Keratinocyte (primary cell): ENCODE measurements around the gene LCE1C.

Experiments used
- EZH2 ChIP-seq: IDR thresholded peaks from one replicate; pipeline ENCODE4 v1.6.1; 2012; ENCODE audit warnings: inconsistent platforms, mild to moderate bottlenecking, low read length, moderate library complexity
- TF ChIP-seq, protein P1 (sequence below), 3 experiments: IDR thresholded peaks in 1 of 3; conservative IDR thresholded peaks in 1 of 3; optimal IDR thresholded peaks in 1 of 3; 2 replicates in 2 of 3; 3 replicates in 1 of 3; pipeline versions ENCODE3 to v1.5.1; 2011; ENCODE audit warnings: low read length in 3 of 3, mild to moderate bottlenecking in 3 of 3, moderate library complexity in 2 of 3, control low read depth in 1 of 3, inconsistent platforms in 1 of 3; ENCODE audit not compliant: insufficient read depth in 2 of 3; ENCODE audit errors: extremely low read depth in 1 of 3

DNA sequence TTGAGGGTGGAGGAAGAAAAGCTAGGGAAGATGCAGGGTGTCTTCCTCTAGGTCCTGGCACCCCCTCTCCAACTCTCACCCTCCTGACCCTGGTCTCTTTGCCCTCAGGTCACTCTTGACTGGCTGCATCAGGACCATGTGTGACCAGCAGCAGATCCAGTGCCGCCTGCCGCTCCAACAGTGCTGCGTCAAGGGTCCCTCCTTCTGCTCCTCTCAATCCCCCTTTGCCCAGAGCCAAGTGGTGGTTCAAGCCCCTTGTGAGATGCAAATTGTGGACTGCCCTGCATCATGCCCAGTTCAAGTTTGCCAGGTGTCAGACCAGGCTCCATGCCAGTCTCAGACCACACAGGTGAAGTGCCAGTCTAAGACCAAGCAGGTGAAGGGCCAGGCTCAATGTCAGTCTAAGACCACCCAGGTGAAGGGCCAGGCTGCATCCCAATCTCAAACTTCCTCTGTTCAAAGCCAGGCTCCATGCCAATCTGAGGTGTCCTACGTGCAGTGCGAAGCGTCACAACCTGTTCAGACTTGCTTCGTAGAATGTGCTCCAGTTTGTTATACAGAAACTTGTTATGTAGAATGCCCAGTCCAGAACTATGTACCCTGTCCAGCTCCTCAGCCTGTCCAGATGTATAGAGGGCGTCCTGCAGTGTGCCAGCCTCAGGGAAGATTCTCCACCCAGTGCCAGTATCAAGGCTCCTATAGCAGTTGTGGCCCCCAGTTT, 46.8 kb downstream of the LCE1C start:
- TF ChIP-seq, protein P1, sequence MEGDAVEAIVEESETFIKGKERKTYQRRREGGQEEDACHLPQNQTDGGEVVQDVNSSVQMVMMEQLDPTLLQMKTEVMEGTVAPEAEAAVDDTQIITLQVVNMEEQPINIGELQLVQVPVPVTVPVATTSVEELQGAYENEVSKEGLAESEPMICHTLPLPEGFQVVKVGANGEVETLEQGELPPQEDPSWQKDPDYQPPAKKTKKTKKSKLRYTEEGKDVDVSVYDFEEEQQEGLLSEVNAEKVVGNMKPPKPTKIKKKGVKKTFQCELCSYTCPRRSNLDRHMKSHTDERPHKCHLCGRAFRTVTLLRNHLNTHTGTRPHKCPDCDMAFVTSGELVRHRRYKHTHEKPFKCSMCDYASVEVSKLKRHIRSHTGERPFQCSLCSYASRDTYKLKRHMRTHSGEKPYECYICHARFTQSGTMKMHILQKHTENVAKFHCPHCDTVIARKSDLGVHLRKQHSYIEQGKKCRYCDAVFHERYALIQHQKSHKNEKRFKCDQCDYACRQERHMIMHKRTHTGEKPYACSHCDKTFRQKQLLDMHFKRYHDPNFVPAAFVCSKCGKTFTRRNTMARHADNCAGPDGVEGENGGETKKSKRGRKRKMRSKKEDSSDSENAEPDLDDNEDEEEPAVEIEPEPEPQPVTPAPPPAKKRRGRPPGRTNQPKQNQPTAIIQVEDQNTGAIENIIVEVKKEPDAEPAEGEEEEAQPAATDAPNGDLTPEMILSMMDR (optimal IDR thresholded peaks at IDR 0.05 in 1 of 3, IDR thresholded peaks at IDR 0.05 in 1 of 3, conservative IDR thresholded peaks at IDR 0.05 in 1 of 3; ENCODE audit: extremely low read depth in 1 of 3, insufficient read depth in 2 of 3, low read length in 3 of 3): no peak
- TF ChIP-seq EZH2: no peak
